ENCODE measurements around the gene MYL7. TPM values are rescaled to one million over a fixed set of nuclear protein-coding genes. Genes with fewer than 3 reads are reported as not detected.

The MYL7 gene
- total and polyA plus RNA-seq, 2 of the 4 experiments (the other 2 are of a cell fraction) = 0.24 TPM; not detected in 1

DNA sequence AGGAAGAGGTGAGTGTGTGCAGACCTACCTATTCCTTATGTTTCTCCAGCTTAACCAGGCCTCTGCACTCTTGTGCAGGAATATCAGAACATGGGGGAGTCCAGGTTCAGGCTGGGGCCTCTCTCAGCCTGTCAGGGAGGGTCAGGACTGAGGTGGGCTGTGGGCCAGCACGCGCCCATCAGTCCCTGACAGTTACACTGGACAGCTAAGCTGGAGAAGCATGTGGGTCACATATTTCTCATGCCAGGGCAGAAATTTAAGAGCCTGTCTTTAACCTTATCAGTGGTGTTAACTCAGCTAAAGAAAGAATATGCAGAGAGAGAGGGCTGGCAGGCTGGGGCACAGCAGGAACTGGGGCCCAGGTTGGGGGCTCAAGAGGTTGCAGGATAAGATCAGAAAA is 9.1 kb downstream of the MYL7 start:
- peak overlapping the region; percentile 69; the same call in 1 of the 2 replicates for H2BK20ac ChIP-seq (ENCODE audit: low read depth, low read length)
- H3K56ac ChIP-seq (ENCODE audit: extremely low read depth, insufficient read depth, low read length) = no peak overlapping the region
- peak overlapping the region; percentile 43 for H2BK120ac ChIP-seq (ENCODE audit: low read depth, low read length)
- no peaks in the 10 kb centered on the region for H3K79me1 ChIP-seq (ENCODE audit: low read depth in 1 of 2, low read length in 2 of 2)
- H2AK9ac ChIP-seq (replicated peaks; ENCODE audit: low read depth, low read length, poor library complexity) = no peak overlapping the region
- H3K9me1 ChIP-seq (ENCODE audit: insufficient read depth, low read length) = peaks cover 3% of the 10 kb centered on the region; the same call in 1 of the 2 replicates
- no peaks in the 10 kb centered on the region for H3K36me3 ChIP-seq (ENCODE audit: control insufficient read depth, insufficient read depth, low read length)
- peak; percentile 12 for DNase-seq
- no peak overlapping the region; the same call in 1 of the 2 replicates for H3K23ac ChIP-seq (ENCODE audit: low read depth, low read length)
- ATAC-seq (ENCODE audit: low read depth) = peak; percentile 74
- no peak overlapping the region for H3K27ac ChIP-seq (ENCODE audit: insufficient read depth, low read length)
- 0 out of 2 replicates have a peak overlapping the region, but pooled peaks have one; percentile 32 for H3K14ac ChIP-seq (replicated peaks; ENCODE audit: low read depth, low read length)
- H3K18ac ChIP-seq (ENCODE audit: low read depth, low read length) = peak overlapping the region; percentile 43
- no peaks in the 10 kb centered on the region for H4K20me1 ChIP-seq (ENCODE audit: insufficient read depth, low read length)
- CTCF ChIA-PET = interaction anchor here (1.1 to 1.3 kb wide), 2 partner anchors 10 to 61 kb away, joined by 4 read pairs; no protein-coding TSS in a partner anchor
- H4K5ac ChIP-seq (ENCODE audit: low read depth, low read length) = peak overlapping the region; percentile 45
- dilution Hi-C loops (cut with HindIII; ENCODE audit: low sequenced_read_pairs, unreplicated experiment) (no loop called here), intact Hi-C loops (cut with micrococcal nuclease) (no loop called here), in situ Hi-C loops (cut with MboI; ENCODE audit: low sequenced_read_pairs) (no loop called here)
- peaks cover 4% of the 10 kb centered on the region for H3K9me3 ChIP-seq (ENCODE audit: control insufficient read depth, insufficient read depth, low read length)
- peaks cover 10% of the 10 kb centered on the region for H3K4me1 ChIP-seq (ENCODE audit: control insufficient read depth, insufficient read depth, low read length)
- POLR2A ChIA-PET (ENCODE audit: unreplicated experiment) = no interaction called here
- peak overlapping the region; percentile 50 for H3K4ac ChIP-seq (ENCODE audit: low read depth, low read length)
- no peak overlapping the region for H3K9ac ChIP-seq (ENCODE audit: low read depth, low read length)
- H3K4me3 ChIP-seq (ENCODE audit: insufficient read depth, low read depth, low read length) = no peak overlapping the region
- H3K4me2 ChIP-seq (ENCODE audit: low read depth, low read length) = peak overlapping the region; percentile 16; the same call in 1 of the 2 replicates
- no peaks in the 10 kb centered on the region for H3K27me3 ChIP-seq (ENCODE audit: control insufficient read depth, insufficient read depth, low read length)
- H2AFZ ChIP-seq (replicated peaks; ENCODE audit: low read length, poor library complexity) = no peak overlapping the region
- no peak for TF ChIP-seq NFE2L2 (IDR thresholded peaks at IDR 0.05; ENCODE audit: low read depth, low read length)
- TF ChIP-seq SMC3 (IDR thresholded peaks at IDR 0.05; ENCODE audit: low read depth, low read length) = no peak
- no peak for TF ChIP-seq CHD1 (IDR thresholded peaks at IDR 0.05; ENCODE audit: low read depth, low read length)
- TF ChIP-seq, protein P1, sequence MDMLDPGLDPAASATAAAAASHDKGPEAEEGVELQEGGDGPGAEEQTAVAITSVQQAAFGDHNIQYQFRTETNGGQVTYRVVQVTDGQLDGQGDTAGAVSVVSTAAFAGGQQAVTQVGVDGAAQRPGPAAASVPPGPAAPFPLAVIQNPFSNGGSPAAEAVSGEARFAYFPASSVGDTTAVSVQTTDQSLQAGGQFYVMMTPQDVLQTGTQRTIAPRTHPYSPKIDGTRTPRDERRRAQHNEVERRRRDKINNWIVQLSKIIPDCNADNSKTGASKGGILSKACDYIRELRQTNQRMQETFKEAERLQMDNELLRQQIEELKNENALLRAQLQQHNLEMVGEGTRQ (IDR thresholded peaks at IDR 0.05; ENCODE audit: low read depth, low read length) = no peak
- TF ChIP-seq CEBPB (IDR thresholded peaks at IDR 0.05; ENCODE audit: low read depth, low read length) = no peak
- no peak for TF ChIP-seq MAZ (IDR thresholded peaks at IDR 0.05; ENCODE audit: borderline replicate concordance, low read depth, low read length)
- no peak for TF ChIP-seq RAD21 (IDR thresholded peaks at IDR 0.05; ENCODE audit: low read length)
- TF ChIP-seq FOS (IDR thresholded peaks at IDR 0.05; ENCODE audit: low read depth, low read length) = no peak
- no peak for TF ChIP-seq MAFK (IDR thresholded peaks at IDR 0.05; ENCODE audit: low read depth, low read length)
- BruUV-seq (replicated peaks) = no TSS peak
- H4K91ac ChIP-seq (ENCODE audit: insufficient read depth, low read depth, low read length) = no peak overlapping the region
- WGBS, 2 experiments (ENCODE audit: extremely low coverage in 2 of 2, insufficient read length in 1 of 2) = no CpG with 5 or more reads among the region's 2 CpGs
- no peak overlapping the region for H2BK5ac ChIP-seq (ENCODE audit: low read depth, low read length, poor library complexity, severe bottlenecking)
- no peak overlapping the region; the same call in 2 of the 3 replicates for H2BK15ac ChIP-seq (ENCODE audit: low read depth, low read length)
- H4K8ac ChIP-seq (ENCODE audit: low read depth in 2 of 2, low read length in 2 of 2) = peak overlapping the region; percentile 19 to 23; a peak in 2 of 4 replicates
- H2AK5ac ChIP-seq (ENCODE audit: low read depth, low read length) = no peak overlapping the region
